Liver (tissue), 9 donors: Measurements from ENCODE around the gene PRMT5. TPM values are rescaled to one million over a fixed set of nuclear protein-coding genes. Genes with fewer than 3 reads are reported as not detected.

ENCODE experiments used
- DNase-seq: peaks from one replicate; pipeline ENCODE4 v3.0.0-alpha.2; 2017; ENCODE audit warnings: low spot score
- H3K27ac ChIP-seq, 2 donors: one replicate each; pipeline ENCODE4 v1.7.0; 2013; ENCODE audit warnings: inconsistent platforms in 2 of 2, low read length in 2 of 2, control low read depth in 1 of 2, low read depth in 1 of 2, mild to moderate bottlenecking in 1 of 2
- H3K27me3 ChIP-seq, 4 donors: one replicate each; pipeline versions ENCODE4 v1.6.1 to v1.7.0; 2013; ENCODE audit warnings: low read length in 3 of 4, inconsistent platforms in 1 of 4, mild to moderate bottlenecking in 1 of 4, moderate library complexity in 1 of 4; ENCODE audit not compliant: control insufficient read depth in 4 of 4, insufficient read depth in 4 of 4
- H3K36me3 ChIP-seq, 4 donors: one replicate each; pipeline versions ENCODE4 v1.6.1 to v1.7.0; 2013; ENCODE audit warnings: low read length in 3 of 4, mild to moderate bottlenecking in 3 of 4, low read depth in 1 of 4, moderate library complexity in 1 of 4; ENCODE audit not compliant: control insufficient read depth in 4 of 4, insufficient read depth in 3 of 4
- H3K4me1 ChIP-seq, 4 donors: one replicate each; pipeline versions ENCODE4 v1.6.1 to v1.7.0; 2013; ENCODE audit warnings: low read length in 3 of 4, mild to moderate bottlenecking in 3 of 4, moderate library complexity in 1 of 4; ENCODE audit not compliant: control insufficient read depth in 4 of 4, insufficient read depth in 4 of 4
- H3K4me3 ChIP-seq, 3 donors: one replicate each; pipeline versions ENCODE4 v1.6.1 to v1.7.0; 2013; ENCODE audit warnings: low read length in 3 of 3, control low read depth in 1 of 3, low read depth in 1 of 3, mild to moderate bottlenecking in 1 of 3
- H3K9ac ChIP-seq, 2 donors: one replicate each; pipeline ENCODE4 v1.7.0; 2013; ENCODE audit warnings: low read length in 2 of 2, mild to moderate bottlenecking in 2 of 2, moderate library complexity in 2 of 2, control low read depth in 1 of 2, low read depth in 1 of 2
- H3K9me3 ChIP-seq, 4 donors: one replicate each; pipeline versions ENCODE4 v1.6.1 to v1.7.0; 2013; ENCODE audit warnings: low read length in 3 of 4; ENCODE audit not compliant: control insufficient read depth in 4 of 4
- ATF3 ChIP-seq: IDR thresholded peaks from 2 replicates; pipeline ENCODE4 v1.6.1; 2016; ENCODE audit warnings: antibody characterized with exemption
- CTCF ChIP-seq: fragments of 150-350 bp; IDR thresholded peaks from 2 replicates; pipeline ENCODE4 v1.5.1; 2017; ENCODE audit warnings: improper control_type of control experiment, low read depth, low read length; ENCODE audit not compliant: missing input control
- FOXA1 ChIP-seq: IDR thresholded peaks from 2 replicates; pipeline ENCODE4 v1.6.1; 2016; ENCODE audit warnings: antibody characterized with exemption
- FOXA2 ChIP-seq: IDR thresholded peaks from 2 replicates; pipeline ENCODE4 v1.6.1; 2016; ENCODE audit warnings: antibody characterized with exemption
- GABPA ChIP-seq, 2 donors: IDR thresholded peaks in 1 of 2; conservative IDR thresholded peaks in 1 of 2; 2 replicates each; pipeline ENCODE4 v1.6.1; 2016; ENCODE audit warnings: antibody characterized with exemption in 2 of 2, mild to moderate bottlenecking in 1 of 2, moderate library complexity in 1 of 2
- HNF4A ChIP-seq, 2 donors: conservative IDR thresholded peaks; 2 replicates each; pipeline ENCODE4 v1.6.1; 2016; ENCODE audit warnings: antibody characterized with exemption in 2 of 2, mild to moderate bottlenecking in 2 of 2
- HNF4G ChIP-seq: IDR thresholded peaks from 2 replicates; pipeline ENCODE4 v1.6.1; 2016; ENCODE audit warnings: antibody characterized with exemption
- JUND ChIP-seq, 2 donors: IDR thresholded peaks; 2 replicates each; pipeline ENCODE4 v1.6.1; 2016; ENCODE audit warnings: antibody characterized with exemption in 2 of 2
- MAX ChIP-seq: IDR thresholded peaks from 2 replicates; pipeline ENCODE4 v1.6.1; 2016; ENCODE audit warnings: antibody characterized with exemption
- RAD21 ChIP-seq, 2 donors: IDR thresholded peaks; 2 replicates each; pipeline ENCODE4 v1.6.1; 2016; ENCODE audit warnings: antibody characterized with exemption in 2 of 2, mild to moderate bottlenecking in 2 of 2
- REST ChIP-seq: IDR thresholded peaks from 2 replicates; pipeline ENCODE4 v1.6.1; 2016; ENCODE audit warnings: antibody characterized with exemption, mild to moderate bottlenecking
- RXRA ChIP-seq, 2 donors: IDR thresholded peaks; 2 replicates each; pipeline ENCODE4 v1.6.1; 2017 to 2018; ENCODE audit warnings: antibody characterized with exemption in 2 of 2, mild to moderate bottlenecking in 1 of 2
- SP1 ChIP-seq: IDR thresholded peaks from 2 replicates; pipeline ENCODE4 v1.6.1; 2018; ENCODE audit warnings: antibody characterized with exemption, mild to moderate bottlenecking
- TAF1 ChIP-seq: conservative IDR thresholded peaks from 2 replicates; pipeline ENCODE4 v1.6.1; 2016; ENCODE audit warnings: antibody characterized with exemption, mild to moderate bottlenecking
- YY1 ChIP-seq: IDR thresholded peaks from 2 replicates; pipeline ENCODE4 v1.6.1; 2016; ENCODE audit warnings: antibody characterized with exemption, mild to moderate bottlenecking
- ZBTB33 ChIP-seq: IDR thresholded peaks from 2 replicates; pipeline ENCODE4 v1.6.1; 2016; ENCODE audit warnings: antibody characterized with exemption
- WGBS: extraction: QIAGEN DNeasy Blood & Tissue Kit; methylation state at CpG from one replicate; pipeline ENCODE4 v1.1.7; 2013; 5-methylcytosine and 5-hydroxymethylcytosine counted together
- polyA plus RNA-seq, 2 donors: library from polyadenylated mRNA; stranded (reverse) in 1 of 2; unstranded in 1 of 2; fragments of 200-250 nt in 1 of 2; fragments of >200 nt in 1 of 2; fragmentation: Nextera tagmentation in 1 of 2; extraction: Ambion mirVana in 1 of 2; gene quantifications; one replicate each; pipeline versions ENCODE4 v1.2.1 to v1.2.3, GENCODE V29; 2013 to 2015
- total RNA-seq, 2 donors: library from RNA; depleted of rRNA; stranded (reverse); fragments of >200 nt; gene quantifications; one replicate each; pipeline ENCODE4 v1.2.3, GENCODE V29; 2014
- donor health status: healthy.
- donor health status: healthy.
- donor health status: healthy.
- donor health status: healthy.
- donor health status: healthy.

Gene PRMT5
- total and polyA plus RNA-seq, 4 donors = 14.1 to 28.2 (median 26.8) TPM

- H3K4me1 ChIP-seq = peaks cover 7 to 22% (median 19%) of the 10 kb centered on the region in 4 donors
- H3K36me3 ChIP-seq = peaks cover 12 to 56% (median 44%) of the 10 kb centered on the region in 4 donors
- no peaks in the 10 kb centered on the region for H3K27me3 ChIP-seq
- H3K4me3 ChIP-seq = no peak overlapping the region
- no peak for TF ChIP-seq ATF3
- no peak for TF ChIP-seq CTCF
- TF ChIP-seq SP1 = no peak
- TF ChIP-seq REST = no peak
- no peak for TF ChIP-seq FOXA2
- no peak for TF ChIP-seq MAX
- no peak for TF ChIP-seq JUND (IDR thresholded peaks at IDR 0.05)
- TF ChIP-seq RXRA (IDR thresholded peaks at IDR 0.05) = no peak
- over 99% methylated on average over 7 of the region's 7 CpGs for WGBS
- no peak overlapping the region for H3K27ac ChIP-seq
- no peaks in the 10 kb centered on the region for H3K9me3 ChIP-seq
- DNase-seq = no peak
- H3K9ac ChIP-seq = no peak overlapping the region
These were observed 27.4 kb downstream of the PRMT5 start for GRCh38 chr14:22901799-22902198.

- H3K36me3 ChIP-seq = peaks cover 8 to 40% (median 34%) of the 10 kb centered on the region in 4 donors
- H3K4me3 ChIP-seq = no peak overlapping the region
- H3K27ac ChIP-seq = no peak overlapping the region
- no peaks in the 10 kb centered on the region for H3K9me3 ChIP-seq
- no peaks in the 10 kb centered on the region for H3K27me3 ChIP-seq
- H3K4me1 ChIP-seq = peaks cover 7 to 22% (median 19%) of the 10 kb centered on the region in 4 donors
- 58% methylated on average over 3 of the region's 3 CpGs for WGBS
- H3K9ac ChIP-seq = no peak overlapping the region
- DNase-seq = peak; percentile 77
- no peak for TF ChIP-seq REST
- TF ChIP-seq CTCF = peak; percentile 45
- no peak for TF ChIP-seq JUND (IDR thresholded peaks at IDR 0.05)
- no peak for TF ChIP-seq ZBTB33
- peak; percentile 64 to 76 for TF ChIP-seq RAD21 (IDR thresholded peaks at IDR 0.05)
- TF ChIP-seq MAX = no peak
- TF ChIP-seq YY1 = no peak
- no peak for TF ChIP-seq FOXA1
- no peak for TF ChIP-seq TAF1
- no peak for TF ChIP-seq HNF4G
- TF ChIP-seq HNF4A (conservative IDR thresholded peaks at IDR 0.05) = no peak
- TF ChIP-seq GABPA (IDR thresholded peaks at IDR 0.05 in 1 of 2, conservative IDR thresholded peaks at IDR 0.05 in 1 of 2) = no peak
These were observed 28.9 kb downstream of the PRMT5 start for GRCh38 chr14:22900081-22900799.
